Measurements from ENCODE around the gene ZIC5. TPM values are rescaled to one million over a fixed set of nuclear protein-coding genes. Genes with fewer than 3 reads are reported as not detected.

ZIC5 gene
- total RNA-seq, 1 donor from 2014 or later: 0.27 TPM

DNA sequence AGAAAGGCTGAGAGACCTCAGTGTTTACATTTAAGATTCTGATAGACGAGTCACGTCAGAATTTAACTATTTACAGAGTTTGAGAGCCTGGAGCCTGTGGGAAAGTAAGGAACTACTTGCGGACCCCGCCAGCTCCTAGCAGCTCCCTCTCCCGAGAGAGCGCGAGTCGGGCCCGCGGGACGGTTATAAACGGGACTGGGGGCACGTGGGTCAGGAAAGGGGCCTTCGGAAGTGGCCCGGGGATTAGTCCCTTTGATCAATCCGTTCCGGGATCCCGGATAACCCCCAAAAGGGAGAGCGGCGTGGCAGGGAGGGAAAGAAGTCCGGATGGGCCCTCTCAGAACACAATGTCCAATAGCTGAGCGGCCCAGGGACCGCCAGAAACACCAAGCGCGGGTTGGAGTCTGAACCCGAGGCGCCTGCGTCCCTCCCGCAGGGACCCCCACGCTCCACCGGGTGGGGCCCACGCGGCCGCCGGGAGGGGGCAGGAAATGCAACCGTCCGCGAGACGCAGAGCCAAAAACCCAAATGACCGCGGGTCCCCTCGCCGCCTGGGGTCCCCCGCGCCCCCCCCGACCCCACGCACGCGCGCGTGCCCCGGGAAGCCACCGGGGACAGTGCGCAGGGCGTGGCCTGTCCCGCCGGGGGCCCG lies 3.6 kb downstream of the ZIC5 start:
- peak overlapping the region; percentile 80 for H3K4me2 ChIP-seq (ENCODE audit: low read length)
- TF ChIP-seq EZH2 (IDR thresholded peaks at IDR 0.05; ENCODE audit: insufficient read depth, low read length): no peak
- TF ChIP-seq, protein P1, sequence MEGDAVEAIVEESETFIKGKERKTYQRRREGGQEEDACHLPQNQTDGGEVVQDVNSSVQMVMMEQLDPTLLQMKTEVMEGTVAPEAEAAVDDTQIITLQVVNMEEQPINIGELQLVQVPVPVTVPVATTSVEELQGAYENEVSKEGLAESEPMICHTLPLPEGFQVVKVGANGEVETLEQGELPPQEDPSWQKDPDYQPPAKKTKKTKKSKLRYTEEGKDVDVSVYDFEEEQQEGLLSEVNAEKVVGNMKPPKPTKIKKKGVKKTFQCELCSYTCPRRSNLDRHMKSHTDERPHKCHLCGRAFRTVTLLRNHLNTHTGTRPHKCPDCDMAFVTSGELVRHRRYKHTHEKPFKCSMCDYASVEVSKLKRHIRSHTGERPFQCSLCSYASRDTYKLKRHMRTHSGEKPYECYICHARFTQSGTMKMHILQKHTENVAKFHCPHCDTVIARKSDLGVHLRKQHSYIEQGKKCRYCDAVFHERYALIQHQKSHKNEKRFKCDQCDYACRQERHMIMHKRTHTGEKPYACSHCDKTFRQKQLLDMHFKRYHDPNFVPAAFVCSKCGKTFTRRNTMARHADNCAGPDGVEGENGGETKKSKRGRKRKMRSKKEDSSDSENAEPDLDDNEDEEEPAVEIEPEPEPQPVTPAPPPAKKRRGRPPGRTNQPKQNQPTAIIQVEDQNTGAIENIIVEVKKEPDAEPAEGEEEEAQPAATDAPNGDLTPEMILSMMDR (IDR thresholded peaks at IDR 0.05; ENCODE audit: insufficient read depth, low read depth, low read length): no peak

GRCh38 chr13:99967498-99967868 lies 4.1 kb downstream of the ZIC5 start:
- H2AFZ ChIP-seq (ENCODE audit: low read depth, low read length): peak overlapping the region; percentile 41
- peak overlapping the region; percentile 47 for H3K4me3 ChIP-seq (ENCODE audit: insufficient read depth, low read depth, low read length)
- TF ChIP-seq EZH2 (IDR thresholded peaks at IDR 0.05; ENCODE audit: insufficient read depth, low read length): no peak
- TF ChIP-seq, protein P1 (IDR thresholded peaks at IDR 0.05; ENCODE audit: insufficient read depth, low read depth, low read length): no peak
- H3K4me3 Mint-ChIP-seq (ENCODE audit: unreplicated experiment): peak overlapping the region; percentile 29
- peaks cover 11% of the 10 kb centered on the region for H3K4me1 ChIP-seq (ENCODE audit: insufficient read depth, low read length)
- H3K79me2 ChIP-seq (ENCODE audit: insufficient read depth, low read length): peaks cover 32% of the 10 kb centered on the region
- peaks cover 60% of the 10 kb centered on the region for H3K27me3 Mint-ChIP-seq (ENCODE audit: low read depth, unreplicated experiment)
- peak overlapping the region; percentile 80 for H3K4me2 ChIP-seq (ENCODE audit: low read length)
- no peaks in the 10 kb centered on the region for H4K20me1 ChIP-seq (ENCODE audit: insufficient read depth, low read length)
- peak overlapping the region; percentile 83 for H3K27ac Mint-ChIP-seq (ENCODE audit: unreplicated experiment)
- H3K27ac ChIP-seq (ENCODE audit: low read depth, low read length): peak overlapping the region; percentile 58
- no peak for FAIRE-seq
- H3K4me1 Mint-ChIP-seq (ENCODE audit: low read depth, unreplicated experiment): no peaks in the 10 kb centered on the region
- H3K36me3 Mint-ChIP-seq (ENCODE audit: low read depth, unreplicated experiment): peaks cover 3% of the 10 kb centered on the region
- DNase-seq (ENCODE audit: low read depth): no peak
- H3K9me3 Mint-ChIP-seq (ENCODE audit: unreplicated experiment): peaks cover 16% of the 10 kb centered on the region
- H3K27me3 ChIP-seq (ENCODE audit: insufficient read depth, low read length): peaks cover 59% of the 10 kb centered on the region
- no peaks in the 10 kb centered on the region for H3K36me3 ChIP-seq (ENCODE audit: insufficient read depth, low read length)
- peaks cover 4% of the 10 kb centered on the region for H3K9me3 ChIP-seq (ENCODE audit: insufficient read depth, low read depth, low read length)
- peak overlapping the region; percentile 79 for H3K9ac ChIP-seq (ENCODE audit: low read length)

More for the DNA sequence above, 3.6 kb downstream of the ZIC5 start:
- FAIRE-seq (no peak), DNase-seq (ENCODE audit: low read depth) (no peak)
- Mint-ChIP-seq H3K4me3 (ENCODE audit: unreplicated experiment) (peak overlapping the region; percentile 29), H3K9me3 (ENCODE audit: unreplicated experiment) (peaks cover 17% of the 10 kb centered on the region), H3K36me3 (ENCODE audit: low read depth, unreplicated experiment) (peaks cover 3% of the 10 kb centered on the region), H3K27ac (ENCODE audit: unreplicated experiment) (peak overlapping the region; percentile 83), H3K4me1 (ENCODE audit: low read depth, unreplicated experiment) (no peaks in the 10 kb centered on the region), H3K27me3 (ENCODE audit: low read depth, unreplicated experiment) (peaks cover 60% of the 10 kb centered on the region)
- H3K9ac ChIP-seq (ENCODE audit: low read length): peak overlapping the region; percentile 79
- H3K4me1 ChIP-seq (ENCODE audit: insufficient read depth, low read length): peaks cover 11% of the 10 kb centered on the region
- H3K27me3 ChIP-seq (ENCODE audit: insufficient read depth, low read length): peaks cover 61% of the 10 kb centered on the region
- H2AFZ ChIP-seq (ENCODE audit: low read depth, low read length): peak overlapping the region; percentile 55
- H3K79me2 ChIP-seq (ENCODE audit: insufficient read depth, low read length): peaks cover 32% of the 10 kb centered on the region
- H3K9me3 ChIP-seq (ENCODE audit: insufficient read depth, low read depth, low read length): peaks cover 4% of the 10 kb centered on the region
- no peaks in the 10 kb centered on the region for H3K36me3 ChIP-seq (ENCODE audit: insufficient read depth, low read length)
- H3K4me3 ChIP-seq (ENCODE audit: insufficient read depth, low read depth, low read length): peak overlapping the region; percentile 47
- peak overlapping the region; percentile 58 for H3K27ac ChIP-seq (ENCODE audit: low read depth, low read length)
- H4K20me1 ChIP-seq (ENCODE audit: insufficient read depth, low read length): no peaks in the 10 kb centered on the region
